Activated CD4-positive, alpha-beta T cell treated with anti-CD3 and anti-CD28 coated beads for 4 hours (primary cell): ENCODE data around the gene LMF2.
A peak's percentile ranks its signal among the peaks of the same experiment; 100 is the strongest.
"Not testable (repeated sequence)": the region's sequence is repeated elsewhere in the genome, so short reads cannot be mapped to it uniquely, and the experiment has no call there.

Source experiments
- DNase-seq, 2 donors: peaks; one replicate each; pipeline ENCODE4 v3.0.0-alpha.2; 2020

The LMF2 gene

GRCh38 chr22:50533856-50534711 lies 26.6 kb upstream of the LMF2 start:
- DNase-seq = not testable (repeated sequence)

- no peak for DNase-seq
Observed at GRCh38 chr22:50532824-50533796, 25.6 kb upstream of the LMF2 start.

- DNase-seq = no peak
Observed at GRCh38 chr22:50531962-50532674, 24.6 kb upstream of the LMF2 start.

GRCh38 chr22:50531546-50531961 lies 24.1 kb upstream of the LMF2 start:
- peak; percentile 62 to 82 for DNase-seq

- peak; percentile 74 to 86 for DNase-seq
Observed at GRCh38 chr22:50530877-50531545, 23.5 kb upstream of the LMF2 start.

GRCh38 chr22:50530580-50530876 lies 23.0 kb upstream of the LMF2 start:
- DNase-seq = no peak

GRCh38 chr22:50529897-50530579 lies 22.5 kb upstream of the LMF2 start, which contains the start of gene TYMP:
Gene TYMP, minus strand, starts transcription at chr22:50530012. Its CDS starts 303 bp downstream, at chr22:50529709.
- peak; percentile 61 to 78 for DNase-seq

- no peak for DNase-seq
Observed at GRCh38 chr22:50529416-50529896, 22.0 kb upstream of the LMF2 start.

GRCh38 chr22:50528682-50529415 lies 21.3 kb upstream of the LMF2 start:
- DNase-seq = no peak

- no peak for DNase-seq
Observed at GRCh38 chr22:50527921-50528681, 20.6 kb upstream of the LMF2 start.

GRCh38 chr22:50526834-50527801 lies 19.6 kb upstream of the LMF2 start:
- DNase-seq = peak in 1 of 2 donors; percentile 43

- DNase-seq = peak; percentile 84 to 88
Observed at GRCh38 chr22:50526108-50526833, 18.8 kb upstream of the LMF2 start.

- no peak for DNase-seq
Observed at GRCh38 chr22:50525858-50526107, 18.3 kb upstream of the LMF2 start.

- peak; percentile 98 to 99 for DNase-seq
Observed at GRCh38 chr22:50525104-50525857, 17.8 kb upstream of the LMF2 start, which contains the start of gene SCO2. Gene SCO2, minus strand, starts transcription at chr22:50525598. Its CDS starts 1,187 bp downstream, at chr22:50524411.

GRCh38 chr22:50524676-50525103 lies 17.2 kb upstream of the LMF2 start:
- DNase-seq = no peak

- DNase-seq = no peak
Observed at GRCh38 chr22:50523806-50524675, 16.5 kb upstream of the LMF2 start.

- DNase-seq = no peak
Observed at GRCh38 chr22:50523458-50523805, 15.9 kb upstream of the LMF2 start.
